Measurements from ENCODE around the gene BCL2L2.
"Not testable (repeated sequence)": the region's sequence is repeated elsewhere in the genome, so short reads cannot be mapped to it uniquely, and the experiment has no call there.

BCL2L2 gene, protein sequence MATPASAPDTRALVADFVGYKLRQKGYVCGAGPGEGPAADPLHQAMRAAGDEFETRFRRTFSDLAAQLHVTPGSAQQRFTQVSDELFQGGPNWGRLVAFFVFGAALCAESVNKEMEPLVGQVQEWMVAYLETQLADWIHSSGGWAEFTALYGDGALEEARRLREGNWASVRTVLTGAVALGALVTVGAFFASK

DNA sequence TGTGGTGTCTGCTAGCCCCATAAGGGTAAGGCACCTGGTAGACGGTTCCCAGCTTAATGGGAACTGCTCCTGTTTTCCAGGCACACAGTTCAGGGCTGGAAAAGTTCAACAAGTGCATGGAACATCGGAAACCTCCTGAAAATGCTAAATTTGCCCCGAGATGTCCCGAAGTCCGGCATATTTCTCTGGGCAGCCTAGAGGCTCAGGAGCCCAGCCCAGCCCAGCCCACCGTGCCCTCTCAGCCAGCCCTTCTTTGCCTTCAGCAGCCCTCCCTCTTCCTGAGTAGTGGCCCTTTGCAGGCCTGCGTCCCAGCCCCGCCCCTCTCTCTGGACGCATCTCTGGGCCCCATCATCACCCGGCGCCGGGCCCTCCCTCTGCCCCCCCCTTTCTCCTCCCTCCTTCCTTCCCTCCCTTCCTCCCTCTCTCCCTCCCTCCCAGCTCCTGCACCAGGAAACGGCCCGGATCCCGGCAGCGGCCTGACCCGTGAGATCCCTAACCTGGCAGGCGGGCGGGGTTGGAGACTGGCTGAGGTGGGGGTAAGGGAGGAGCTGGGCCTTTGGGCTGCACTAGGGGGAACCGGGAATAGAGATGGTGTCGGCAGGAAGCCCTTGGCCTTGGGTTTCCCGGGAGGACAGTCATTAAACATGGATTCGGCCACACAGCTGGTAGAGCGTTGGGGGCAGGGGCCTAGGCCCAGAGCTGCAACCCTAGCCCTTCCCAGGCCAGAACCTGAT, at the start of gene BCL2L2:
Gene BCL2L2 (plus strand): TSS at position 422 of the 734 bp plus-strand sequence. CDS start 935 bp downstream, outside the sequence.
- DNase-seq = peak; percentile 78

DNA sequence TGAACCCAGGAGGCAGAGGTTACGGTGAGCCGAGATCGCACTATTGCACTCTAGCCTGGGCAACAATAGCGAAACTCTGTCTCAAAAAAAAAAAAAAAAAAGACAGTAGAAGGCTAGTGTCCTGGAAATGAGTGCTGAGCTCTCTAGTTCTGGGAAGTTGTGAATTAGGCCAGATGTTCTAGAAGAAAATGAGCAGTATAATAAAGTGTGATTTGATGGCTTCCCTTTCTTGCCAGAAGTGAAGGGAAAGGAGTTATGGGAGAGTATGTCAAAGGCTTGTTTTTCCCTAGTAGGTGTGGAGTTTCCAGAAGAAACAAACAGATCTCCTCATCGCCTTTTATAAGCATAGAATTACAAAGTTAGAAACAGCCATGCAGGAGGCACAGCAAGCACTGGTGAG, 48.4 kb upstream of the BCL2L2 start:
- DNase-seq = no peak

DNA sequence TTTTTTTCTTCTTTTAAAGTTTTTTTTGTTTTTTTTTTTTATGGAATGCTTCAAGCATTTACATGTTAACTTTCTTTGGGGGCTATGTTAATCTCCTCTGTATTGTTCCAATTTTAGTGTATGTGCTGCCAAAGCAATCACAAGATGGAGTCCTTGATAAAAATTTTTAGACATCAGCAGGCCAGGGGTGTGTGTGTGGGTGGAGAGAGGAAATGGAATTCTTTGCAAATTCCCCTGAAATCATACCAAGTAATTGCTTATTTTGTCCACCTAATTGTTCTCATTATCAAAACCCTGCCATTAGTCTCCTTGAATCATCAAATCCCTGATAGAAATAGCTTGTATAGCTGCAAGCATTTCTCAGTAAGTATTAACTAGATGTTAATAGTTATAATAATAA, 47.2 kb upstream of the BCL2L2 start:
- DNase-seq = no peak

DNA sequence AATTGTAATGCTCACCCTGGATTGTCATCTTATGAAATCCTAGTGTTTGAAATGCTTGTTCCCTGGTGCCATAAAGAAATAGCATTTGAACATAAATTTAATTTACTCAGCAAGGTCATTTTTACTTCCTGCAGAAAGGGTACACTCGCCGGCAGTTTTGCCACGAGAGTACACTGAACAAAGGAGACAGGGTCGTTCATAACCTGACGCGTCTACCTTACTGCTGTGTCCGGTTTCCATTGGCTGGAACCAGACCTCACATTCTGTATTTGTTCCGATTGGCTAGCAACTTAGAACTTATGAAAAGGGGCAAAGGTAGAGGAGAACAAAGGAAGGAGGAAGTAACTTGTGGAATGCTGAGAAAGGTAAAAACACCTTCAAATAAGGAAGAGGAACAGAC, 45.8 kb upstream of the BCL2L2 start:
- DNase-seq = not testable (repeated sequence)

DNA sequence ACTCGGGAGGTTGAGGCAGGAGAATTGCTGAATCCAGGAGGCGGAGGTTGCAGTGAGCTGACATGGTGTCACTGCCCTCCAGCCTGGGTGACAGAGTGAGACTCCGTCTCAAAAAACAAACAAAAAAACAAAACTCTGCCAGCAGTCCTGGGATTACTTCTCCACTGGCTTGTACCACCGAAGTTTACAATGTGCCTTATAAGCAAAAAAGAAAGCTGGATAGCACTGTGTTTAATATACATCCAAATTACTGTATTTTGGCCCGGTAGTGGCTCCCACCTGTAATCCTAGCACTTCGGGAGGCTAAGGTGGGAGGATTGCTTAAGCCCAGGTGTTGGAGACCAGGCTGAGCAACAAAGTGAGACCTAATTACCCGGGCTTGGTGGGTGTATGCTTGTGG, 37.4 kb upstream of the BCL2L2 start:
- DNase-seq = no peak

DNA sequence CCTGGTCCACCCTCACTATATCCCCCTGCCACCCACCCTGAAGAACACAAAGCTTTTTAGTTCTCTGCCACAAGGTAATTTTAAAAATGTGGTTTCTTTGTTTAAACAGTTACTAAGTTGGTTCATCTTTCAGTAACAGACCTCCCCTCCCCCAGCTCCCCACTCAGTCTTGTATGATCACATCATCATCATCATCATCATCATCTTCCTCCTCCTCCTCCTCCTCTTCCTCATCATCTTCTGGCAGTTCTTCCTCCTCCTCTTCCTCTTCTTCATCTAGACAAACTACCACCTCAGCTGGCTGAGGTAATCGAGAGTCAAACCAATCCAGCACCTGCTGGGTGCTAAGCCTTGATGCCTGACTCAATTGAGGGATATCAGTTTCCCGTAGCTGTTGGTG, 31.2 kb upstream of the BCL2L2 start:
- DNase-seq = no peak

DNA sequence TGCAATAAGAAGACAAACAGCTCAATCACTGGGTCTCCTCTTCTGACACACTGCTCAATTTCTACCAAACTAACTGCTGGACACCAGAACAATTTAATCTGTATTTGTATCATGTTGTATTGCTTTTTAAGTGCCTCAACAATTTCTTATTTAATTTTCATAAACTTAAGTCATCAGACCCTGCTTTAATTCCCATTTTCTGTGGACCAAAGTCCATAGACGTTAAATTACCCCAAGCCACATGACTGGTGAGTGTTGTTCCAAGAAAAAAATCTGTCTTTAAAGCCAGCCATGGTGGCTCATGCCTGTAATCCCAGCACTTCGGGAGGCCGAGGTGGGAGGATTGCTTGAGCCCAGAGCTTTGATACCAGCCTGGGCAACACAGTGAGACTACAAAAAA, 29.4 kb upstream of the BCL2L2 start:
- no peak for DNase-seq

DNA sequence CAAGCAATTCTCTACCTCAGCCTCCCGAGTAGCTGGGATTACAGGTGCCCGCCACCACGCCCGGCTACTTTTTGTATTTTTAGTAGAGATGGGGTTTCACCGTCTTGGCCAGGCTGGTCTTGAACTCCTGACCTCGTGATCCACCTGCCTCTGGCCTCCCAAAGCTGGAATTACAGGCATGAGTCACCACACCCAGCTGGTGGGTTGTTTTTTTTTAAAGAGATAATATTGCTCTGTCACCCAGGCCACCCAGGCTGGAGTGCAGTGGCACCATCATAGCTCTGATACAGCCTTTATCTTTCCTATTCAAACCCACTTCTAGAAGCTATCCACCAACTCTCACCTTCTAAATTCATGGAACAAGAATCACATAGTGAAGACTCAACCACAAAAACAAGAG, 28.7 kb upstream of the BCL2L2 start:
- DNase-seq = not testable (repeated sequence)

DNA sequence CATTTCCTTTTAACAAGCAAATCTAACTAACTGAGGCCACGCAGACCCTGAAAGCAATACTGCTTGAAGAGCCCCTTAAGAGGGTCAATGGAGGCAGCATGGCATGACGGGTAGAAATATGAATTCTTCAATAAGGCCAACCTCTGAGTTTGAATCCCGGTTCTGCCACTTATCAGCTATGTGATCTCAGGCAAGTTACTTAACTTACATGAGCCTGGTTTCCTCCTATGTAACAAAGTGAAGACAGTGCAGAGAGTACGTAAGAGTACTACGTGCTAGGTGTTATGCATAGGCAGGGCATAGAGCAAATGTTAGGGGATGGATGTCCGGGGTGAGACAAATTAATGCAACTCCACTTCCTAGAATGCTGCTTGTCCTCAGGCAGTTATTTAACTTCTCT, 25.4 kb upstream of the BCL2L2 start:
- no peak for DNase-seq

DNA sequence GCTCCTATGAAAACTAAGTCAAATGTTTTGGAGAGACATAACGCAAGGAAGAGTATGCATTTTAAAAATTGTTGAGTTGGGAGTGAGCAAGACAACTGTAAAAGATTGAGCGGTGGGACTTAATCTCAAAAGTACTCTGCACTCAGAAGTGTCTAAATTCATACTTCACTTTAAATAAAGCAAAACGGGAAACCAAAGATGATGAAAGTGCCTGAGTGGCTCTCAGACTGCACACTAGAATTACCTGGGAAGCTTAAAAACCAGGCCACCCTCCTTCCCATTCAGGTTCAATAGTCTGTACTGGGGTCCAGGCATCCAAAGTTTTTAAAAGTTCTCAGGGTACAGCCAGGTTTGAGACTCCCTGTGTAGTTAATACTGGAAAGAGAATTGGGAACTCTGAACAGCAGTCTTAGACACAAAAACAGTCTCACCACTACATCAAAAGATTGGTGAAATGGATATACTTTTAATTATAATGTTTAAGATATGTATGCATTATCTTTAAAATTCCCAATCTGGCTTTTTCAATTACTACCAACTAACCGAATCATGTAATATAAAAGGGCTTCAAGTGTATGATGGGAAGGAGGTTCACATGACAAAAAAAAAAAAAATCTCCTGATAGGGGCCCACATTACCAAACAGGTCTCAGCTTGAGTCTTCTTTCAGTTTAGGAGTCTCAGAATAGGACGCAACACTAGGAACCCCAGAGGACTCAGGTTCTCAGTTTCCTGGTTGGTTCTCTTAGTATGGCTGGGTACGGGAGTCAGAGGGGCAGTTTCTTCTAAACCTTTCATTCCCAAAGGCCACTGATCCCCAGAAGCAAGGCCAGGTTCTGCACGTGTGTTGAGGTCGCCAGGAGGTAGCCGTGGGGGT, 21.7 kb upstream of the BCL2L2 start:
- no peak for DNase-seq

DNA sequence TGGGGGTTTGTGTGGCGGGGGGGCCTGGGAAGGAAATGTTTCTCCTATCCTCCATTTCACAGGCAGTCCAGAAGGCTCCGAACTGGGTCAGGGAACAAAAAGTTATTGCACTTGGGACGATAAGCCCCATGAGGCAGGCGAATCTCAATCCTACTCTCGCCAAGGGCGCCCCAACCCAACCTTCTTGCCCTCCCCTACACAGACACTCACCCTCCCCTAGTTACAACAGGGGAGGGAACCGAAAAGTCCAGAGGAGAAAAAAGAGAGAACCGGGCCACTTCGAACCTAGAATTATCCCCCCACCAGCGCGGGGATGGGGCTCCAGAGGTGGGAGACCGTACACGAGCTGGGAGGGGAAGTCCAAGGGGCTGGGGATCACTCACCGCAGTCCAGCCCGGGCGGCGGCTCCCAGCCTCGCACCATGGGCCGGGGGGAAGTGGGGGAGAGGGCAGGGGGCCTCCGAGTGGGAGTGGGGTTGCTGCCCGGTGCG, 21.1 kb upstream of the BCL2L2 start:
- DNase-seq = no peak

DNA sequence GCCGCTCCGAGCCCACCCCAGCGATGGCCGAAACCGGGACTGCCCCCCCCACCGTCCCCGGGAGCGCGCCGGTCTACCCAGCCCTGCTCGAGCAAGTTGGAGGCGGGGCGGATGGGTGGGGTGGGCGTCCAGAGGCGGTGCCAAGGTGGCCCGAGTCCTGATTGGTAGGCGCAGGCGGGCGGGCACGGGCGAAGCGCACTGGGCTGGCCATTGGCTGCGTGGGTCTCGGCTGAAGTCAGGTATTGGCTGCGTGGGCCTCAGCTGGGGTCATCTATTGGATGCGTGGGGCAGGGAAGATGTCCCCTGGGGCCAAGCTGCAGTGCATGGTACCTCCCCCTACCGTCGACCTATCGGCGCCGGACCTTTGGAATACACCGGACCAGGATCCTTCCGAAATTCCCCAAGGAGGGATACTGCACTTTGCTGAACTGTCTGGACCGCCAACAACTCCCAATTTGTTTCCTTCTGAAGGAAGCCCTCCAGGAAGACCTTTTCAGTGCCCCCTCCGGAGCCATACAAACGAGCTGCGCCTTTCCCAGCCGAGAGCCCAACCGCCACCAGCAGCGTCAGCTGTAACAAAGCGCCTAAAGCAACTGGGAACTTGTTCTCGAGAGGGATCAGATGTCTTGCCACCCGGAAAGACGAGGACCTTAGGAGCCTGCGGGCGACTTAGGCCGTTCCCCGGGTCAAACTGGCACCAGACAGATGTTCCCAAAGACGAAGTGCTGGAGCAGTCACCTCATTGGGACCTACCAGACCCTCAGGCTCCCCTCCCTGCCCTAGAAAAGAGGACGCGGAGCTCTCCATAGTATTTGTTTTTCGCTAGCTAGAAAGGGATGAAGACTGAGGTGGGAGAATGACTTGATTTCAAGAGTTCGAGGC, 20.4 kb upstream of the BCL2L2 start, which contains the start of gene HOMEZ:
Gene HOMEZ (minus strand): TSS at position 113 of the 882 bp plus-strand sequence. CDS start 180 bp downstream, outside the sequence.
- DNase-seq = peak; percentile 98

DNA sequence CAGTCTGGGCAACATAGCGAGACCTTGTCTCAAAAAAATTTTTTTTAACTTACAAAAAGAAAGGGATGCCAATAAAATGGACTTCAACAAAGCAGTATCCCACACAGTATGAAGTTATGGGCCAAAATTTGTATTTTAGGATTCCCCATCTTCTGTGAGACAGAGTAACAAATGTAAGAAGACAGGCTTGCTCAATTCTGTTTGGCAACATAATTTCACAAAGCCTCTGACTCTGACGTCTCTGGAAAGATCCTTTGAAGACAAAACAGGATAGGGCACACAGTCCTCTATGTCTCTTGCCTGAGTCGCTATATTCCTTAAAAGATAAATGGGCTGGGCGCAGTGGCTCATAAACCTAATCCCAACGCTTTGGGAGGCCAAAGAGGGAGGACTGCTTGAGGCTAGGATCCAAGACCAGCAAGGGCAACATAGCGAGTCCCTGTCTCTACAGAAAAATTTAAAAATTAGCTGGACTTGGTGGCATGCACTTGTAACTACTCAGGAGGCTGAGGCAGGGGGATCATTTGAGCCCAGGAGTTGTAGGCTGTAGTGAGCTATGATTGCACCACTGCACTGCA, 19.6 kb upstream of the BCL2L2 start:
- no peak for DNase-seq

DNA sequence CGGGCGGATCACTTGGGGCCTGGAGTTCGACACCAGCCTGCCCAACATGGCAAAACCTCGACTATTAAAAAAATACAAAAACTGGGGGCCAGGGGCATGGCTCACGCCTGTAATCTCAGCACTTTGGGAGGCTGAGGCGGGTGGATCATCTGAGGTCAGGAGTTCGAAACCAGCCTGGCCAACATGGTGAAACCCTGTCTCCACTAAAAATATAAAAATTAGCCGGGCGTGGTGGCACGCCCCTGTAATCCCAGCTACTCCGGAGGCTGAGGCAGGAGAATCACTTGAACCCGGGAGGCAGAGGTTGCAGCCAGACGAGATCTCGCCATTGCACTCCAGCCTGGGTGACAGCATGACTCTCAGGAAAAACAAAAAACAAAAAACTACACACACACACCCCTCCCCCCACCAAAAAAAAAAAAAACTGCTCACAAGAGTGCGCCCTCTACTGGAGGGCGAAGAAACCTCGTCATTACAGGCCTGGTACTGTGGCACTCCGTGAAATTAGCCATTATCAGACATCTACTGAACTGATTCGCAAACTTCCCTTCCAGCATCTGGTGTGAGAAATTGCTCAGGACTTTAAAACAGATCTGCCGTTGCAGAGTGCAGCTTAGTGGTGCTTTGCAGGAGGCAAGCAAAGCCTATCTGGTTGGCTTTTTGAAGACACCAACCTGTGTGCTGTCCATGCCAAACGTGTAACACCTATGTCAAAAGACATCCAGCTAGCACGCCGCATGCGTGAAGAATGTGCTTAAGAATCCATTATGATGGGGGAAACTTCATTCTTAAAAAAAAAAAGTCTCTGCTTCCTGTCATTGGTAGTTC, 11.7 kb upstream of the BCL2L2 start:
- DNase-seq = peak; percentile 29

DNA sequence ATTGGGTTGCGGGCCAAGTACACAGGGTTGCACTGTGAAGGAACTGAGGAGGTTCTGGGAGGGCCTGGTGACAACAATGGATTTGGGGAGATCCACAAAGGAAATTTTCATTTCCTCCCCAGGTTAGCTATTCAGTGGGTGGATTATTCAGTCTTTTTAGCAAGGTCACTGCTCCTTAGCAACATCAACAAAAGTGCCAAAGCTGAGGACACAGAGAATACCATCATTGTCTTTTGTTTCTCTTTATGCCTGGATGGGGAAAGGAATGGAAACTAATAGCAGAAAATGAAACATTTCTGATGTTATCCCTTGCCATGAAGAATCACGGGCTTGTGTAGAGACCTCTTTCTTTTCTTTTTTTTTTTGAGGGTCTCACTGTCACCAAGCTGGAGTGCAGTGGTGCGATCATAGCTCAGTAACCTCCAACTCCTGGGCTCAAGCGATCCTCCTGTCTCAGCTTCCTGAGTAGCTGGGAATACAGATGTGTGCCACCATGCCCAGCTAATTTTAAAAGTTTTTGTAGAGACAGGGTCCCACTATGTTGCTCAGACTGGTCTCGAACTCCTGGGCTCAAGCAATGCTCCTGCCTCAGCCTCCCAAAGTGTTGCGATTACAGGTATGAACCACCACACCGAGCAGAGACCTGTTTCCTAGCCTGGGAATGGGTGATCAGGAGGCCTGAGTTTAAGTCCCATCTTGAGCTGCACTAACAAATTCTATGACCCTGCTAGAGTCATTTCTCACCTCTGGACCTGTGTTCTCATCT, 10.4 kb upstream of the BCL2L2 start:
- no peak for DNase-seq

DNA sequence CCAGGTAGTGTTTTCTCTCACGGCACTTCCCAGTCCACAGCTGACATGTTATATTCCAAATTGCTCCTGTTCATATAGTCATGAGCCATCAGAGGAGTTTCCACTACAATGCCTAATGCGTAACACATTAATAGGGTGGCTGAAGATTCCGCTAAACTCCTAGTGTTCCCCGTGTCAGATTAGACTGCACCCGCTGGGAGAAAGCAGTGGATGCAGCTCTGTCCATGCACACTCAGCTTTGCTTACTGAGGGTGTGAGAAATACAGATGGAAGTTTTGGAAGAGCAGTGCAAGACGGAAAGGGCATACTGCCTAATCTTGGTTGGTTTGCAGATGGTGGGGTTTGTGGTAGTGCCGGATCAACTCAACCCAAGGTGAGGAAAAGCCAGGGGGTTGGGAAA, 9.5 kb upstream of the BCL2L2 start:
- no peak for DNase-seq

DNA sequence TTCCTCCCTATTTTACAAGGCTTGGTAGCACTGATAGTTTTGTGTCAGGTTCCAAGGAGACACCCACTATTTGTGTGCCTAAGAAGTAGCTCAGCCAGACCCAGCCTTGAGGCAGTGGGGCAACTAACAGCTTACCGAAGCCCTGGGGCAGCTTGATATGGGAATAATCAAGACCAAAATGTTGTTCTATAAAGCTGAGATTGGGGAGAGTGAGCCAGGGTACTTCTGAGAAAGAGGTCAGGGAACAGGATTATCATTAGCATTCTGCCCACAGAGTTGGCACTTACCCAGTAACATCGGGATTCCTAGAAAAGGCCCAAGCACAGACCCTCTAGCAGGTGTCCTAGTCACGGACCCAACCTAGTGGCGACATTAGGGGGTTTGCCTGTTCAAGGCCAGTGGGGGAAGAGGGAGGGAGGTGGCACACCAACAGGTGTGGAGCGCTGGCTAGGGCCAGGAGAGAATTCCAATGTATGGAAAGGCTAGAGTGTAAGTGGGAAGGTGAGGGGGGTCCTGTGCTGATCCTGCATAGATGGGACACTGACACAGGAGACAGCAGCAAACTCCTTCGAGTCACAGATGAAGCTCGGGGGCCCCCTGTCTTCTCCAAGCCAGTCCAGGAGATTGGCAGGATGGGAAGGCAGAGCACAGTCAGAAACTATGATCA, 8.9 kb upstream of the BCL2L2 start:
- DNase-seq = no peak

DNA sequence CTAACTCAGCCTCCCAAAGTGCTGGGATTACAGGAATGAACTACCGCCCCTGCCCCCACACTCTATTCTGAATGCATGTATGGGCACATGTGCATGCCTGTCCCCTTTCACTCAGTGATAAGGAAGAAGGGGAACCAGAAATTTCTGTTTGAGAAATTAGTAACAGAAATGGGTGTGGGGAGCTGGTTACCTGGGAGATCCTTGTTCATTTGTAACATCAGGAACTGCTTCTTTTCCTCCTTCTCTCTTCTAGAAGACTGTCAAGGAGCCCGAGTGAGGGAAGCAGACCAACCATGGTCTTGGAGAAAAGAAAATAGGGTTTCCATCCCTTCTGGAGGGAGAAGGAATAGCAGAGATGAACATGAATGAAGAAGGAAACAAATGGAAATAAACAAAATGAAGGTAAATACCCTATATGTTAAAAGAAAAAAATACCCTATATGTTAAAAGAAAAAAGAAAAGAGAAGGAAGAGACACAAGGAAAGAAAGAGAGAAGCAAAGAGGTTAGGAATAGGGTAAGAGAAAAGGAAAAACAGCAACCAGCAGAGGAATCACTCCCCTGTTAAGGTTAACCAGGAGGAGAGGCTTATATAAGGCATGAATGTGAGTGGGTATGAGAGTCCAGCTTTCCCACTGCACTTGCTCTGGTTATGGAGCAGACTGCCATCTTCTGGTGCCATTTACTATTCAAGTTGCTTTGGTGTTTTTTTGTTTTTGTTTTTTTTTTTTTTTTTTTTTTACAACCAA, 7.2 kb upstream of the BCL2L2 start:
- DNase-seq = no peak

All from GDM1 (cell line).